ENCODE data around the gene ADK. TPM values are rescaled to one million over a fixed set of nuclear protein-coding genes. Genes with fewer than 3 reads are reported as not detected.

The ADK gene
- total RNA-seq, 1 donor from 2014 or later = 39.4 TPM

DNA sequence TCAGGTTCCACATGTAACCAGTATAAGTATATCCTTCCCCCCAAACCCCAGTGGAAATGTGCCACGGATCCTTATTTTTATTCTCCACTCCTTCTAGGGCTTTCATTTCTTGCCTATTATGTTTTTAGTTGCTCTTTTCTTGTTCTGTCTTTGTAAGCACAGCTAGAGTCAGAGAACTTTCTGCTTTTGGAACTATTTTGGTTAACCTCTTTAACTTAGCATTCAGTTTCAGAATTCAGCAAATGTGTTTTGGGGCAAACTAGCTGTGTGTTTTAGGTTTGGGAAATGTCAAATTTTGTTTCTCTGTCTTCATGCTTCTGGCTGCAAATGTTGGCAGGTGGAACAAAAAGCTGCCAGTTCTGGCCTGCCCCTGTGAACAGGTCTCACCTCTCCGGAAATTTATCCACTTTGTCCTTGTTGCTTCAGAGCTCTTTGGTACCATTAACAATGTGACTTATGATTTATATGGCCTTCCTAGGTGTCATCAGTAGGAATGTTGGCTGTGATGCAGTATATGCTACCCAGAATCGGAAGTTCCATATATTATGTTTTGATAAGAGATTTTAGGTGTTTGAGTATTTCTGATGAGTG is 156.1 kb downstream of the ADK start:
- TF ChIP-seq, protein P1, sequence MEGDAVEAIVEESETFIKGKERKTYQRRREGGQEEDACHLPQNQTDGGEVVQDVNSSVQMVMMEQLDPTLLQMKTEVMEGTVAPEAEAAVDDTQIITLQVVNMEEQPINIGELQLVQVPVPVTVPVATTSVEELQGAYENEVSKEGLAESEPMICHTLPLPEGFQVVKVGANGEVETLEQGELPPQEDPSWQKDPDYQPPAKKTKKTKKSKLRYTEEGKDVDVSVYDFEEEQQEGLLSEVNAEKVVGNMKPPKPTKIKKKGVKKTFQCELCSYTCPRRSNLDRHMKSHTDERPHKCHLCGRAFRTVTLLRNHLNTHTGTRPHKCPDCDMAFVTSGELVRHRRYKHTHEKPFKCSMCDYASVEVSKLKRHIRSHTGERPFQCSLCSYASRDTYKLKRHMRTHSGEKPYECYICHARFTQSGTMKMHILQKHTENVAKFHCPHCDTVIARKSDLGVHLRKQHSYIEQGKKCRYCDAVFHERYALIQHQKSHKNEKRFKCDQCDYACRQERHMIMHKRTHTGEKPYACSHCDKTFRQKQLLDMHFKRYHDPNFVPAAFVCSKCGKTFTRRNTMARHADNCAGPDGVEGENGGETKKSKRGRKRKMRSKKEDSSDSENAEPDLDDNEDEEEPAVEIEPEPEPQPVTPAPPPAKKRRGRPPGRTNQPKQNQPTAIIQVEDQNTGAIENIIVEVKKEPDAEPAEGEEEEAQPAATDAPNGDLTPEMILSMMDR (conservative IDR thresholded peaks at IDR 0.05; ENCODE audit: low read depth, low read length) = no peak
- H3K4me3 ChIP-seq (ENCODE audit: low read depth, low read length) = no peak overlapping the region
- DNase-seq (ENCODE audit: low read depth) = no peak

DNA sequence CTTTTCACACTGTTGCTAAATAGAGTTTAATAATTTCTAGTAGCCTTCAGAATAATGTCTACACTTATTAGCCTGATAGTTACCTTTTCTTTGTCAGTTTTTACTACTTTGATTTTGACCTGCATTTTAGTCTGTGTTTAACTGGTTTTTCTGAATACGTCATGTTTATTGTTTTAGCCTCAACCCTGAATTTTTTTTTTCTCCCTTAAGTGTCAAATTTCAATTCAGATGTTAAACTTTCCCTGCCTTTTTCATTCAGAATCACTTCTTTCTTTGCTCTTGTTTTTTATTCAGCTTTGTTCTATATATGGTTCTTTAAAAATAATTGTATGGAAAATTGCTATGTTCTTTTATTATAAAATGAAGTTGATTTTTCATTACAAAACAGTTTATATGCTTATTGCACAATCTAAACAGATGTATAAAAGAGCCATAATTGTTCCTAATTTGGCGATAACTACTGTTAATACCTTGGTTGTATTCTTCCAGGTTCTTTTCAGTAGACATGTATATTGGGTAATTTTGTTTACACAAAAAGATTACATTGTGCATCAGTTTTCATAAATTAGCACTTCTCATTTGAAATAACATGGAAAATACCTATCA is 159.7 kb downstream of the ADK start:
- TF ChIP-seq, protein P1 (conservative IDR thresholded peaks at IDR 0.05; ENCODE audit: low read depth, low read length) = no peak
- H3K4me3 ChIP-seq (ENCODE audit: low read depth, low read length) = no peak overlapping the region
- DNase-seq (ENCODE audit: low read depth) = no peak

DNA sequence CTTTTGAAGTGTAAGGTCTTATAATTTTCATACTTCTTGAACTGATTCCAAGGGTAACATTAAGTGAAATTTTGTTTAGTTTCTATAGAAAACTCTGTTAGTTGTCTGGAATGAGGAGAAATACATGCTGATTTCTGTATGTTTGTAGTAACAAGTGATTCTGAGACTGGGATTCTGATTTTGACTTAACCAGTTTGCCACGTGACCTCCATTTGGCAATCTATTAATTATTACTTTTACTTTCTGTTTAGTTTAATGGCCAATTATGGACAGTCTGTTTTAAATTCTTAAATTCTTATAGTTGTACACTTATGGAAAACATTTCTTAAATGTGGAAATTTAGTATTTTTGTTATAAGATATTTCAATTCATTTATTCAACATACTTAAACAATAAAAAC is 163.1 kb downstream of the ADK start:
- H3K4me3 ChIP-seq (ENCODE audit: low read depth, low read length) = peak overlapping the region; percentile 3
- no peak for DNase-seq (ENCODE audit: low read depth)

DNA sequence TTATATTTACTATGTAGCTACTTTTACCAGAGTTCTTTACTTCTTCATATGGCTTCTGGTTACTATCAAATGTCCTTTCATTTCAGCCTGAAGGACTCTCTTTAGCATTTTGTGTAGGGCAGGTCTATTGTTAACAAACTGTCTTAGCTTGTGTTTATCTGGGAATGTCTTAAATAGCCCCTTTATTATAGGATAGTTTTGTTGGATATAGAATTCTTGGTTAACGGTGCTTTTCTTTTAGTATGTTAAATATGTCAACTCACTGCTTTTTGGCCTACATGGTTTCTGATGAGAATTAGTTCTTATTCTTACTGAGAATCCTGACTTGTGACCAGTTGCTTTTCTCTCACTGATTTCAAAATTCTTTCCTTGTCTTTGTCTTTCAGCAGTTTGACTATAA is 169.0 kb downstream of the ADK start:
- DNase-seq (ENCODE audit: low read depth) = no peak
- TF ChIP-seq, protein P1 (conservative IDR thresholded peaks at IDR 0.05; ENCODE audit: low read depth, low read length) = no peak
- no peak overlapping the region for H3K4me3 ChIP-seq (ENCODE audit: low read depth, low read length)

More for the DNA sequence above, 163.1 kb downstream of the ADK start:
- TF ChIP-seq, protein P1 (conservative IDR thresholded peaks at IDR 0.05; ENCODE audit: low read depth, low read length) = no peak

DNA sequence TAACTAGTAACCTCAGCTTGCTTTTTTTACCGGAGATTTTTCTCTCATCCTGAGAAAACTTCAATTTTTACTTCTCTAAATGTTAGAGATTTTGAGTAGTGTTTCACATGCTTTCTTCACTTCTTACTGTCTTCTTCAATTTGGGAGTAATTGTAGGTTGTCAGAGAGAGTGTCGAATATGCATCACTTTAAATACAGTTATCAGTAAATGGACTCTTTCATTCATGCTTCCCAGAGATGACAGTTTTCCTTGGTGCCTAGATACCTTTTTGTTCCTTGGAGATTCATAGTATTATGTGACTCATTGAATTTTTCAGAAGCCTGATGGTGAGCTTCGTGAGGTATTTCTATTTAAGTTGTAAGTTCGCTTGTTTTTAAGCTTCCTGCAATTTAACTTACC is 169.7 kb downstream of the ADK start:
- TF ChIP-seq, protein P1 (conservative IDR thresholded peaks at IDR 0.05; ENCODE audit: low read depth, low read length) = no peak
- no peak for DNase-seq (ENCODE audit: low read depth)

DNA sequence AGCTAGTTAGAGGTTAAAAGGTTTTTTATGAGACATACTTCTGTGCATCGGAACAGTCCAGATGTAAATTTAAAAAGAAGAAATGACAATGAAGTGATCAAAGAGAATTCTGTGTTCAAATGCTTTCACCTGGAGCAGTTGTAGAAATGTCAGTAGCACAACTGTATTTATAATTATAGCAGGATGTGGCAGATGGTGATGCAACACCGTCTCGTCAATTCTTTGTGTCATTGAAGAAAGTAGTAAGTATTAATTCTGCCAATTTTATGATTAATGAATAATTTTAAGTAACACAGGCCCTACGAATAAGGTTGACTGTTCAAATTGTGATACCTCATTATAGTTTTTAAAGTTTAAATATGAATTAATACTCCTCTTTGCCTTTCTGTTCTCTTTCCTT is 171.1 kb downstream of the ADK start:
- TF ChIP-seq, protein P1 (conservative IDR thresholded peaks at IDR 0.05; ENCODE audit: low read depth, low read length) = no peak
- H3K4me3 ChIP-seq (ENCODE audit: low read depth, low read length) = no peak overlapping the region
- no peak for DNase-seq (ENCODE audit: low read depth)

More for the DNA sequence above, 169.7 kb downstream of the ADK start:
- H3K4me3 ChIP-seq (ENCODE audit: low read depth, low read length) = no peak overlapping the region

DNA sequence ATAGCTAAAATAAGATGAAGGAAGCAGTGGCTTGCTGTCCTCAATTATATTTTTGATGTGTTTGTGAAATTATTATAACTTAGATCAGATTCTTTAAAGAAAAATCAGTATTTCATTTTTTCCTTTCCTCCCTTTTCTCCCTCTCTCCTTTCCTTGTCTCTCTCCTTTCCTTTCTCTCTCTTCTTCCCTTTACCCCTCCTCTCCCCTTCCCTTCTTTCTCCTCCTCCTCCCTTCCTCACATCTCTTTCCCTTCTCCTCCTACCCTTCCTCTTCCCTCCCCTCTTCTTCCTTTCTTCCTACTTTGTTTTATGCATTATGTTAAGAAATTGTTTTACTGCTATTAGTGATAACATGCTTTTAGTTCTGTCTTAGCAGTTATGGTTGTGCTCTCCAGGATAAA is 171.5 kb downstream of the ADK start:
- TF ChIP-seq, protein P1 (conservative IDR thresholded peaks at IDR 0.05; ENCODE audit: low read depth, low read length) = no peak
- no peak for DNase-seq (ENCODE audit: low read depth)
- H3K4me3 ChIP-seq (ENCODE audit: low read depth, low read length) = no peak overlapping the region

All from epithelial cell of proximal tubule (primary cell).